ACHN (cell line): ENCODE results near the gene SPATS2L.
A peak's percentile ranks its signal among the peaks of the same experiment; 100 is the strongest.

Source experiments
- DNase-seq: peaks from one replicate; pipeline ENCODE4 v3.0.0-alpha.2; 2015
- in situ Hi-C: cut with HindIII; loops from 2 replicates; pipeline ENCODE4 v1.10.0; 2017; ENCODE audit warnings: low sequenced_read_pairs, low pct_ligation_motif_present, low pct_unique_long_range_greater_than_20kb

SPATS2L gene

DNA sequence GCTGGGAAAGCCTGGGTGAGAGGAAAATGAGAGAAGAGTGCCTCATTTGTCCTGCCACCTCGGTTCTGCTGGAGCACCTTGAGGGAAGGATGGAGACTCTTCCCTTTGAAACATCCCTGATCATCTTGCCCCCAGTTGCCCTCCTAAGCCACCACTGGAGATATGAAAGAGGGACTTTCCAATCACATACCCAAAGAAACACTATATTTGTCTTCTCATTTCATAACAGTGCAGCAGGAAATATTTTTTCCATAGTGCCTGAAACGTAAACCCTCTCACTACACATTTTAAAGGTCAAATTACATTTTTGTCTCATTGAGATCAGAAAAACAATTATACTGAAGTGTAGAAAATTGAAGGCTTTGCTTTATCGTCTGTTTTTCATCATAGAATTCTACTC is 140.1 kb downstream of the SPATS2L start:
- in situ Hi-C loops: no loop called here

GRCh38 chr2:200447139-200447855 is 140.8 kb downstream of the SPATS2L start:
- DNase-seq: no peak
- in situ Hi-C loops: no loop called here

More for the DNA sequence above, 140.1 kb downstream of the SPATS2L start:
- no peak for DNase-seq

DNA sequence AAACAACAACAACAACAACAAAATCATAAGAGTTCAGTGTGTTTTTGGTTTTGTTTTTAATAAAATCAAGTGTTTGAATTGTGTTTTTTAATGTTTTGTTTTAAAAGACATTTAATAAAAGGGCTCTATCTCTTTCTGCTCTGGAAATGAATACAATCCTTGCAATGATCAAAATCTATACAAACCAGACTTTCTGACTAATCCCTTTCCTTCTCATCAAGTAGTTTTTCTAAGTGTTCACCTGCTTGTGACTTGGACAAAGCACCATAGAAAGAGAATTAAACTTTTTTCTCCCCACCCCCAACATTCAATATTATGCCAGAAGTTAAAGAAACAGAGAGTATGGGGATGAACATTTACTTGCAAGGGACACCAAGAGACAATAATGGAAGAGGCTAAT is 142.0 kb downstream of the SPATS2L start:
- in situ Hi-C loops: no loop called here
- no peak for DNase-seq

DNA sequence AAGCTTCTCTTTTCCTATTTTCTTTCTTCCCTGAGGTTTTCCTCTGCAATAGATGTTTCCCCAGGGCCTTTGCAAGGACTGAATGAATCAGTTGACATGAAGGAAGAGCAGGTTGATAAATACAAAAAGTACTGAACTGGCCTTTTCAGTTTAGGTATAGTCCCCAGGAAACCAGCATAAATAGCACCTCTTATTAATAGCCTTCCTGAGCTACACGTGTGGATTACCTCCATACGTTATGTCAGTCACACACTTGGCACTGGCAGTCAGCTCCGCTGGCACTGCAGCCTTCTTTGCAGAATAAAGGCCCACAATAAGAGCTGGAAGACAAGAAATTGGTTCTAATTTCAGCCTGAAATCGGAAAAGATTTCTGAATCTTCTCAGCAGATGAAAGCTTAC is 142.7 kb downstream of the SPATS2L start:
- no peak for DNase-seq
- in situ Hi-C loops: no loop called here

GRCh38 chr2:200450288-200450687 is 143.8 kb downstream of the SPATS2L start:
- no peak for DNase-seq
- in situ Hi-C loops: no loop called here

- in situ Hi-C loops: no loop called here
- no peak for DNase-seq
Measured at GRCh38 chr2:200451511-200451910, 145.0 kb downstream of the SPATS2L start.

- in situ Hi-C loops: no loop called here
- no peak for DNase-seq
Measured at GRCh38 chr2:200452377-200452776, 145.9 kb downstream of the SPATS2L start.

GRCh38 chr2:200453142-200453852 is 146.8 kb downstream of the SPATS2L start:
- in situ Hi-C loops: no loop called here
- DNase-seq: no peak

DNA sequence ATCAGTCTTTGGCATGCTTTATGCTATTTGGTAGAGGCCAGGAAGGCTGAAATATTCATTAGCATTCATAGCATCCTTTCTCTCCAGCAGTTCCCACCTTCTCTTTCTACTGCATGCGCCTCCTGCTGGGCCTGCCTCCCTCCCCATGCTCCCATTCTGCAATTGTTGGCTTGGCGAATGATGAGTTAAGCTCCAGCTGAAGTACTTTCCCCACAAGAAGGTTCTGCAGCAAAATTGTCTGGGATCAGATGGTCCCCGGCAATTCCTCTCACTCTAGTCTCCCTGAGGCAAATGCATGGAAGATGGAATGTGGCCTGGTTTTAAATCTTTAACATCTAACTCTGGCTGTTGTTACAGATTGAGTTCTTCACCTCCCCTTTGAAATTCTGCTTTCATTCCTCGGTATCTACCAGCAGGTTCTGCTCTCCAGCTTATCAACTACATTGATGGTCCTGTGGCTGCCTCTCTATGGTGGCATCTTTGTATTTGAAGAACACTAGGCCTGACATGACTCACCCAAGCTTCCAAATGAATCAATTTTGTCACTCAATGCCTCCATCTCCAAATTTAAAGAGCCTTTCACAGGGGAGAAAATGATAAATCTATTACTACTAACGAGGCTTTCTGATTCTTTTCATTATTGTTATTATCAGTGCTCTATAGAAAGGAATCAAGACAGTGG is 147.5 kb downstream of the SPATS2L start:
- in situ Hi-C loops: no loop called here
- DNase-seq: no peak

- in situ Hi-C loops: no loop called here
- DNase-seq: peak; percentile 46
Measured at GRCh38 chr2:200454927-200455801, 148.7 kb downstream of the SPATS2L start.

DNA sequence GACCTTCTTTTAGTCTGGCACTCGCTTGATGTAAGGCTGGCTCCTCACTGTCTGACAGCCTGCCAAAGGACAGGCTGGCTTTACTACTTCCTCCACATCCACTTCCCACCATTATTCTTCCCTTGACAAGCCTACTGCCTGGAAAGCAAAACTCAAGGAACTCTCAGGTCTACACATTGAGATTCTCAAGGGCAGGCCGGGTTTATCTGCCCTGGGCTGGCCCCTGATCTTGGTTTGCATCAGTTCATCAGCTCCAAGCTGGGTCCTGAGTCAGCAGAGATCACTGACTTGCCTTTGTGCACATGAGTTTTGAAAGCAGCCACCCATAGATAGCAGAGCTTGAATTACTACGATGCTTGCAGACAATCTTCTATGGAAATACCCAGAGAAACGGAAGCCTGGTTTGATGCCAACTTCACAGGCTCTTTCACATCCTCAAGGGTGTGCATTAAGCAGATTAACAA is 149.5 kb downstream of the SPATS2L start:
- no peak for DNase-seq
- in situ Hi-C loops: no loop called here

- no peak for DNase-seq
- in situ Hi-C loops: no loop called here
Measured at GRCh38 chr2:200456567-200456966, 150.1 kb downstream of the SPATS2L start.

GRCh38 chr2:200459101-200459500 is 152.6 kb downstream of the SPATS2L start:
- DNase-seq: no peak
- in situ Hi-C loops: no loop called here

- in situ Hi-C loops: no loop called here
- DNase-seq: no peak
Measured at GRCh38 chr2:200461846-200462710, 155.6 kb downstream of the SPATS2L start.

GRCh38 chr2:200463452-200463851 is 157.0 kb downstream of the SPATS2L start:
- no peak for DNase-seq
- in situ Hi-C loops: no loop called here

DNA sequence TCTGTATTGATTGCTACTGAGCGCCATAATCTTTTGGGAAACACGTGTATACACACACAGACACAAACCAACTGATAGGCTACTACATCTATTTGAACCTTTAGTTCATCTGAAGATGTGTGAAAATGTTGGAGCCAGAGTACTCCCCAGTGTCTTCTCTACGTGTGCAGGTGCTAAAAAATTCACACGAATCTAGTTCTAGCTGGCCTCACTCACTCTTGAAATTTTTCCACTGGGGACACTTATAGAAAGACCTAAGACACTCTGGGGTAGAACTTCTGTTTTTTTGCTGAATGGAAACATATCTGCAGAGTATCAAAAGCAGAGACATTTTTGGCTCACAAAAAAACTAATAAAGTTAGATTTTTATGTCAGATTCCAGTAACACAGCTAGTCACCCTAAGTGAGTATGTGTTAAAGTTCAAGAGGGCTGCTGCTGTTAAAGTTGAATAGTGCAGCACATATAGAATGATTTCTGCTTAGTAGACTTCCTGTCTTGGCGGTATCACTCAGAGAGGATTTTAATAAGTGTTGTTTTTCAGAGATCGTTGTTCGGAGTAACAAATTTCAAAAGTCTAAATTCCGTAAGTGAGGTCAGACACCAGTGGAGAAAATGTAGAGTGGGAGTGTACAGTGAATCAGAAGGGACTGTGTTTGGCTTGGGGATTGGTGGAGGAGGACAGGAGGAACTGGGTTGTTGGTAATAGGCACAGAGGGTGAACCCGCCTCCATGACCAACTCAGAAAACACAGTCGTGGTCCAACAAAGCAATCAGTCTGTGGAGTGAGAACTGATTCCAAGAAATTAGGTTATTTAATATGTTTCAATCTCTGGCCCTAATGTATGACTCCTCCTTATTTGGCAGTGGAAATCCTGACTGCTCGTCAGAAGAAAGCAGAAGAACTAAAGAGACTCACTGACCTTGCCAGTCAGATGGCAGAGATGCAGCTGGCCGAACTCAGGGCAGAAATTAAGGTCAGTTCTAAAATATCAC is 160.2 kb downstream of the SPATS2L start:
- no peak for DNase-seq
- in situ Hi-C loops: no loop called here
